Esophagus squamous epithelium (tissue), 5 donors: Measurements from ENCODE around the gene ATAD1. TPM values are rescaled to one million over a fixed set of nuclear protein-coding genes. Genes with fewer than 3 reads are reported as not detected.

Experiments
- DNase-seq: peaks from one replicate; lab custom pipeline; 2025; lab: John Stamatoyannopoulos, UW
- H3K27ac ChIP-seq, 4 donors: fragments of 200-600 bp; sonication (generic); one replicate each; pipeline ENCODE4 v1.5.1; 2016 to 2019; ENCODE audit warnings: mild to moderate bottlenecking in 1 of 4
- H3K27me3 ChIP-seq, 4 donors: fragments of 200-600 bp; sonication (generic); 1 replicate in 3 of 4; 2 replicates in 1 of 4; pipeline versions ENCODE4 v1.5.1 to v1.6.0; 2017 to 2021; ENCODE audit warnings: antibody characterized with exemption in 1 of 4
- H3K36me3 ChIP-seq, 3 donors: fragments of 200-600 bp; sonication (generic); one replicate each; pipeline ENCODE4 v1.5.1; 2016 to 2019
- H3K4me1 ChIP-seq, 3 donors: fragments of 200-600 bp; sonication (generic); one replicate each; pipeline ENCODE4 v1.5.1; 2017 to 2019
- H3K4me3 ChIP-seq, 4 donors: fragments of 200-600 bp; sonication (generic); 1 replicate in 3 of 4; 2 replicates in 1 of 4; pipeline ENCODE4 v1.5.1; 2016 to 2019; ENCODE audit warnings: mild to moderate bottlenecking in 2 of 4, moderate library complexity in 1 of 4
- H3K9me3 ChIP-seq, 3 donors: fragments of 200-600 bp; sonication (generic); one replicate each; pipeline ENCODE4 v1.5.1; 2016 to 2019
- POLR2A ChIP-seq, 4 donors: fragments of 450-650 bp; IDR thresholded peaks; one replicate each; pipeline ENCODE4 v1.6.1; 2017; ENCODE audit warnings: antibody characterized with exemption in 4 of 4, mild to moderate bottlenecking in 4 of 4, moderate library complexity in 3 of 4
- WGBS, 2 donors: methylation state at CpG; one replicate each; pipeline ENCODE4 v1.1.5; 2018; 5-methylcytosine and 5-hydroxymethylcytosine counted together
- intact Hi-C: fragments of 100-400 bp; cut with DNase I; formaldehyde crosslinking; loops from one replicate; pipeline ENCODE4 v1.15.0; 2022
- total RNA-seq, 4 donors: library from RNA; depleted of rRNA; stranded (reverse); fragments of >200 nt; gene quantifications; one replicate each; pipeline ENCODE4 v1.1.0, GENCODE V29; 2016
- TF ChIP-seq, protein P1 (sequence below), 6 experiments: fragments of 450-650 bp in 4 of 6; fragments of 200-600 bp in 2 of 6; sonication (generic) in 2 of 6; IDR thresholded peaks; one replicate each; pipeline ENCODE4 v1.5.1; 2016 to 2019; ENCODE audit warnings: antibody characterized with exemption in 6 of 6, mild to moderate bottlenecking in 4 of 6, moderate library complexity in 4 of 6
- donor health status: DM: yes; HTN: yes; CAD: no.

The ATAD1 gene
- total RNA-seq, 4 donors from 2014 or later: 22.3 to 30.1 (median 26.2) TPM

DNA sequence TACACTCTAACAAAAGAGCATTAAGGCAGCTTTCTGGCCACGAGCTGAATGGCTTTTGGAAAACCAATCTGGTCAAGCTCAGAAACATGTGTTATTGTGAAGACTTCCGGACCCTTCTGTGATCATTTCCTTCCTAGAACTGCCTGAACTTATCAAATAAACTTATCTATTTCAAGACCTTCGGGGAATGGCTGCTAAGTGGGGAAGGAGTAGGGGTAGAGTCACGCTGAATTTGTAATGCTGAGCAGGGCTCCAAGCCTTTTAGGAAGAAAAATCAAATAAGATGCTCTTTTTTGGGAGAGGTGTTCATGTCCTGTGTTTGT lies 101.7 kb downstream of the ATAD1 start:
- peaks cover 0 to 5% (median 0%) of the 10 kb centered on the region in 4 donors for H3K27me3 ChIP-seq
- intact Hi-C loops: no loop called here
- H3K4me1 ChIP-seq: peaks cover 0 to 14% (median 3%) of the 10 kb centered on the region in 3 donors
- peak overlapping the region in 2 of 4 donors; percentile 12 to 22 for H3K27ac ChIP-seq
- H3K36me3 ChIP-seq: no peaks in the 10 kb centered on the region
- H3K9me3 ChIP-seq: no peaks in the 10 kb centered on the region
- DNase-seq: no peak
- H3K4me3 ChIP-seq: no peak overlapping the region
- WGBS, 2 donors: 55 to 62% methylated on average over 4 of the region's 4 CpGs
- TF ChIP-seq POLR2A (IDR thresholded peaks at IDR 0.05): no peak
- TF ChIP-seq, protein P1, sequence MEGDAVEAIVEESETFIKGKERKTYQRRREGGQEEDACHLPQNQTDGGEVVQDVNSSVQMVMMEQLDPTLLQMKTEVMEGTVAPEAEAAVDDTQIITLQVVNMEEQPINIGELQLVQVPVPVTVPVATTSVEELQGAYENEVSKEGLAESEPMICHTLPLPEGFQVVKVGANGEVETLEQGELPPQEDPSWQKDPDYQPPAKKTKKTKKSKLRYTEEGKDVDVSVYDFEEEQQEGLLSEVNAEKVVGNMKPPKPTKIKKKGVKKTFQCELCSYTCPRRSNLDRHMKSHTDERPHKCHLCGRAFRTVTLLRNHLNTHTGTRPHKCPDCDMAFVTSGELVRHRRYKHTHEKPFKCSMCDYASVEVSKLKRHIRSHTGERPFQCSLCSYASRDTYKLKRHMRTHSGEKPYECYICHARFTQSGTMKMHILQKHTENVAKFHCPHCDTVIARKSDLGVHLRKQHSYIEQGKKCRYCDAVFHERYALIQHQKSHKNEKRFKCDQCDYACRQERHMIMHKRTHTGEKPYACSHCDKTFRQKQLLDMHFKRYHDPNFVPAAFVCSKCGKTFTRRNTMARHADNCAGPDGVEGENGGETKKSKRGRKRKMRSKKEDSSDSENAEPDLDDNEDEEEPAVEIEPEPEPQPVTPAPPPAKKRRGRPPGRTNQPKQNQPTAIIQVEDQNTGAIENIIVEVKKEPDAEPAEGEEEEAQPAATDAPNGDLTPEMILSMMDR (IDR thresholded peaks at IDR 0.05): no peak

DNA sequence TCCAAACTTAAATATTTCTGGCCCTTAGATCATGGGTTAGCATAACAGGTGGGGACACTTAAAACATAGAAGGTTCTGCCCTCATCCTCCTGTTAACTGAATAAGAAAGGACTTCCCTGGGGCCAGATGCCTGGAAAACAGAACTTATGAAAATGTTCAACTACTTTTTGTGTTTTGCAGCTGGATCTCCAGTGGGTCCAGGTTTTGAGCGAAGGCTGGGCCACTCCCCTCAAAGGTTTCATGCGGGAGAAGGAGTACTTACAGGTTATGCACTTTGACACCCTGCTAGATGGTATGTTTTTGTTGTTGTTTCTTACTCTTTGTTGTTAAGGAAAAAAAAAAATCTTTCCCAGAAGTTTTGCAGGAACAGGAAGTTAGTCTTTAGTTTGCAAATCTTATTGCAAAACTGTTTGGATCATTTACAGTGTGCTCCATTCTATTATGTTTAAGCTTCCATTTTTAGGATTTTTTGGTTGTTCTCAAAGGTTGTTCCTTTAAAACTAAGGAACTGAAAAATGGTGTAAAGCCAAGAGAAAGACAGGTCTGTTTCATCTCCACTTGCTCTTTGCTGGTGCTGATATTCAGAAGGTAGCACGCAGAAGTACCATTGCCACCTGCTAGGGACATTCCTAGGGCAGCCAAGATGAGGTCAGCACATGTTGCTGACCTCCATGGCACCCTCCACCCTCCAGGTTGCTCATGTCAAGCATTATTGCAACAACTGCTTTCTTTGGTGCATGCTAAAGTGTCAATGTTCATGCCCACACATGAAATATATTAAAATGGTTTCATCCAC lies 102.3 kb downstream of the ATAD1 start:
- Histone ChIP-seq H3K4me1 (peaks cover 0 to 14% (median 3%) of the 10 kb centered on the region in 3 donors), H3K27ac (peak overlapping the region in 2 of 4 donors; percentile 12 to 22), H3K4me3 (no peak overlapping the region), H3K27me3 (peaks cover 0 to 5% (median 0%) of the 10 kb centered on the region in 4 donors), H3K36me3 (no peaks in the 10 kb centered on the region), H3K9me3 (no peaks in the 10 kb centered on the region)
- 87 to 94% methylated on average over 3 of the region's 3 CpGs for WGBS, 2 donors
- intact Hi-C loops: no loop called here
- no peak for DNase-seq
- no peak for TF ChIP-seq POLR2A (IDR thresholded peaks at IDR 0.05)
- TF ChIP-seq, protein P1 (IDR thresholded peaks at IDR 0.05): no peak

DNA sequence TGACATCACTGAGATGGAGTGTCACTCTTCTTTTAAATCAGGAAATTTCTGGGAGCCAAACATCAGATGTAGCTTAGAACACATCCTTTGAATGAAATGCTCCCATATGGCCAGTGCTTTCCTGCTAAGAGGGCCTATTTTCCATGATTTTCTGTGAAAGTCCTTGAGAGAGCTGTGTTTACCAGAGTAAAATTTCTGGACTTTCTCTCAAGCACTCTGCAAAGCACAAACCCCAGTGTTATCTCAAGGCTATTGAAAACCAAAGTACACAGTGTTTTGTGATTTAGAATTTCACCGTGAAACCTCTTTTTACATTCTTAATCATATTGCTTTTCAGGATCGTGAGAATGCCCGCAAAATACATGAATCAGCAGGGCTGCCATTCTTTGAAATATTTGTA lies 104.3 kb downstream of the ATAD1 start:
- H3K27me3 ChIP-seq: no peaks in the 10 kb centered on the region
- DNase-seq: no peak
- intact Hi-C loops: no loop called here
- WGBS, 2 donors: 88 to 89% methylated on average over 3 of the region's 3 CpGs
- no peak overlapping the region for H3K27ac ChIP-seq
- peaks cover 0 to 14% (median 3%) of the 10 kb centered on the region in 3 donors for H3K4me1 ChIP-seq
- H3K4me3 ChIP-seq: no peak overlapping the region
- no peak for TF ChIP-seq POLR2A (IDR thresholded peaks at IDR 0.05)
- no peaks in the 10 kb centered on the region for H3K36me3 ChIP-seq
- H3K9me3 ChIP-seq: no peaks in the 10 kb centered on the region

DNA sequence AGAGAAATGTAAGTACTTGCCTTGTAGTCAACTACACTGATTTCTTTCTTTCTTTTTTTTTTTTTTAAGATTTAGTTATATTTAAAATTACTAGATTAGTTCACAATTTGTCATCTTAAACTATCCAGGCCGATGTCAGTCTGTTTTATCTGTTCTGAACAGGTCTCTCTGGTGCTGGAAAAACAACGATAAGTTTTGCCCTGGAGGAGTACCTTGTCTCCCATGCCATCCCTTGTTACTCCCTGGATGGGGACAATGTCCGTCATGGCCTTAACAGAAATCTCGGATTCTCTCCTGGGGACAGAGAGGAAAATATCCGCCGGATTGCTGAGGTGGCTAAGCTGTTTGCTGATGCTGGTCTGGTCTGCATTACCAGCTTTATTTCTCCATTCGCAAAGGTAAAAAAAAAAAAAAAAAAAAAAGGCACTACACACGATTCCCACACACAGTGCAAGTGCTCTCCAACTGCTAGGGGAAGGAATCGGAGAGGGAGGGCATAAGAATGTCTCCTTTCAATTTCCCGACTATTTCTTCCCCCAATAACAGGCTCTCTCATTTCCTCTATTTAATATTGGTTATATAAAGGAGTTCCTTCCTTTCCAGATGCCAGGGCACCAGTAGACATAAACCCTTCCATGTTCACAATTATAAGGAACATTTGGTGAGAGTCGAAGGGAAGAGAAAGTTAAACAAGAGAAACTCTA lies 105.0 kb downstream of the ATAD1 start:
- peaks cover 0 to 14% (median 3%) of the 10 kb centered on the region in 3 donors for H3K4me1 ChIP-seq
- TF ChIP-seq, protein P1 (IDR thresholded peaks at IDR 0.05): no peak
- no peak for TF ChIP-seq POLR2A (IDR thresholded peaks at IDR 0.05)
- intact Hi-C loops: no loop called here
- H3K27ac ChIP-seq: no peak overlapping the region
- no peak for DNase-seq
- WGBS, 2 donors: 78 to 82% methylated on average over 11 of the region's 11 CpGs
- H3K4me3 ChIP-seq: no peak overlapping the region
- no peaks in the 10 kb centered on the region for H3K36me3 ChIP-seq
- H3K27me3 ChIP-seq: no peaks in the 10 kb centered on the region
- H3K9me3 ChIP-seq: no peaks in the 10 kb centered on the region

DNA sequence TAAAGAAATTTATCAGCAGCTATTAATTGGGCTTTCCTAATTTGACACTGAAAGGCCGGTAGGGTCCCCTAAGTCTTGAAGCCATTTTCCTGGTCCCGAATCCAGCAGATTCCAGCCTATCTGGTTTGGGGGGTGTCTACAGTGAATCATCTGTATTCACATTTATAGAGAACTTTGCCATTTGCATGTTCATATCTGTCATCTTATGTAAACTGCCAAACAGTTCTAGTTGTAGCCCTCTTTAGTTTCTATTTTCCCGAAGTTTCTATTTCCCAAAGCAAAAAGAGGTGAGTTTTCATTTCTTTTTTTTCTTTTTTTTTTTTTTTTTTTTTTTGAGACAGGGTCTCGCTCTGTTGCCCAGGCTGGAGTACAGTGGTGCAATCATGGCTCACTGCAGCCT lies 110.8 kb downstream of the ATAD1 start:
- DNase-seq: no peak
- no peaks in the 10 kb centered on the region for H3K4me1 ChIP-seq
- no peaks in the 10 kb centered on the region for H3K27me3 ChIP-seq
- intact Hi-C loops: no loop called here
- WGBS, 2 donors: 84 to 94% methylated on average over 3 to 4 of the region's 4 CpGs
- H3K4me3 ChIP-seq: no peak overlapping the region
- H3K36me3 ChIP-seq: no peaks in the 10 kb centered on the region
- no peak for TF ChIP-seq POLR2A (IDR thresholded peaks at IDR 0.05)
- H3K27ac ChIP-seq: no peak overlapping the region
- H3K9me3 ChIP-seq: no peaks in the 10 kb centered on the region

DNA sequence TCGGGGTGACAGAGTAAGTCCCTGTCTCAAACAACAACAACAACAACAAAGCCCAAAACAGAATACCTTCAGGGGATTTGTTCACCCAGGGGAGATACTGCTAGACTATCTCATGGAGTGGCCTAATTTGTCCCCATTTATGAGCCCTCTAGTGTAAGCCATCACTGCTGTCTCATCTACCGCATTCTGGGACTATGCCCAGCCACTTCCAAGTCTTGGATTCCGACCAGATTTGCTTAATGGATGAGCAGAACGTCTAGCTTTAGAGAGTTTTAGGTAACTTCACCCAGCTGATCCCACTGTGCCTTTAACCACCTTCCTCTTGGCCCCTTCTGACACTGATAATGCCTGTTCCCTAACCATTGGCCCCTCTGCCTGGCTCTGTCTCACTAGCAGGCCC lies 111.3 kb downstream of the ATAD1 start:
- intact Hi-C loops: no loop called here
- DNase-seq: no peak
- no peak overlapping the region for H3K4me3 ChIP-seq
- H3K27ac ChIP-seq: no peak overlapping the region
- WGBS, 2 donors: 72 to 78% methylated on average over 4 of the region's 4 CpGs
- H3K4me1 ChIP-seq: no peaks in the 10 kb centered on the region
- H3K36me3 ChIP-seq: no peaks in the 10 kb centered on the region
- no peak for TF ChIP-seq POLR2A (IDR thresholded peaks at IDR 0.05)
- TF ChIP-seq, protein P1 (IDR thresholded peaks at IDR 0.05): no peak
- H3K27me3 ChIP-seq: no peaks in the 10 kb centered on the region
- H3K9me3 ChIP-seq: no peaks in the 10 kb centered on the region
